Measurements from ENCODE around the gene ARHGEF40. TPM values are rescaled to one million over a fixed set of nuclear protein-coding genes. Genes with fewer than 3 reads are reported as not detected.

Gene ARHGEF40
- total RNA-seq, 1 experiment from 2014 or later, result 74.2 TPM

DNA sequence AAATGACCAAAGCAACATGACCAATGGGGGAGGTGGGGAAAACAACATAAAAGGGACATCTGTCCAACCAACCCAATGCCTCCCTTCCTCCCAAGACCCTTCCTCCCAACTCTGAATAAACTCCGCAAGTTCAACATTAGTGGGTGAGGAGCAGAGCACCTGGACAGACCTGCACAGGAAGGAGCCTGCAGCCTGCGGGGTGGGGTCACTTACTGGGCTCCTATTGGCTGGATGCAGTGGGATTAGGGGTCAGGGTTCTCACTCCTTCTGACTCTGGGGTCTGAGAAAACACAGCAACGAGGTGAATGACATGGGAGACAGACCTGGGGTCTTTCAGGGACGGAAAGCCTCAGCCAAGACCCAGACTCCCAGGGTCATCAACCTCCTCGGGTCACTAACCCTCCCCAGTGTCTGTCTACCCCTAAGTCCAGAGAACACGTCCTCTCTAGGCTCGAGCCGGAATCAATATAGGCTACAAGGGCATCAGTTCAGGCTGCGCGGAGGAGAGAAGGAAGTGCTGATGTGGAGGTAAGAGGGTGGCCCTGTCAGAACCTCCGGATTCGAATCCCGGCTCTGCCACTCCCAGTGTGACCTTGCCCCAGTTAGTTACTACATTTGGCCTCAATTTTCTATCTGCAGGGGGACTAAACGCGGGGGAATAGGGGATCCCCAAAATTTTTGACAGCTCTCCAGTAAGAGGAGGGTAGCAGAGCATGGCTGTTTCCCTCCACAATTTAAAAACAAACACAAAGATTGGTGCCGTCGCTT lies 46.1 kb upstream of the ARHGEF40 start (continued):
- TF ChIP-seq, protein P1, sequence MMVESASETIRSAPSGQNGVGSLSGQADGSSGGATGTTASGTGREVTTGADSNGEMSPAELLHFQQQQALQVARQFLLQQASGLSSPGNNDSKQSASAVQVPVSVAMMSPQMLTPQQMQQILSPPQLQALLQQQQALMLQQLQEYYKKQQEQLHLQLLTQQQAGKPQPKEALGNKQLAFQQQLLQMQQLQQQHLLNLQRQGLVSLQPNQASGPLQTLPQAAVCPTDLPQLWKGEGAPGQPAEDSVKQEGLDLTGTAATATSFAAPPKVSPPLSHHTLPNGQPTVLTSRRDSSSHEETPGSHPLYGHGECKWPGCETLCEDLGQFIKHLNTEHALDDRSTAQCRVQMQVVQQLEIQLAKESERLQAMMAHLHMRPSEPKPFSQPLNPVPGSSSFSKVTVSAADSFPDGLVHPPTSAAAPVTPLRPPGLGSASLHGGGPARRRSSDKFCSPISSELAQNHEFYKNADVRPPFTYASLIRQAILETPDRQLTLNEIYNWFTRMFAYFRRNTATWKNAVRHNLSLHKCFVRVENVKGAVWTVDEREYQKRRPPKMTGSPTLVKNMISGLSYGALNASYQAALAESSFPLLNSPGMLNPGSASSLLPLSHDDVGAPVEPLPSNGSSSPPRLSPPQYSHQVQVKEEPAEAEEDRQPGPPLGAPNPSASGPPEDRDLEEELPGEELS (CRISPR knock-in tag; IDR thresholded peaks at IDR 0.05), result no peak
- no peak for TF ChIP-seq ZNF263 (CRISPR knock-in tag; IDR thresholded peaks at IDR 0.05; ENCODE audit: low read depth)
- no peak for TF ChIP-seq KAT7 (CRISPR knock-in tag; IDR thresholded peaks at IDR 0.05; ENCODE audit: borderline replicate concordance)
- TF ChIP-seq, protein P2, sequence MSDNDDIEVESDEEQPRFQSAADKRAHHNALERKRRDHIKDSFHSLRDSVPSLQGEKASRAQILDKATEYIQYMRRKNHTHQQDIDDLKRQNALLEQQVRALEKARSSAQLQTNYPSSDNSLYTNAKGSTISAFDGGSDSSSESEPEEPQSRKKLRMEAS (CRISPR knock-in tag; IDR thresholded peaks at IDR 0.05), result no peak

GRCh38 chr14:21024585-21025370 lies 45.3 kb upstream of the ARHGEF40 start, which contains the start of gene NDRG2:
NDRG2 (minus strand) TSS chr14:21025061; CDS start chr14:21023315, 1,746 bp downstream.
- POLR2A ChIA-PET, result interaction anchor here (0.6 to 2.3 kb wide), 5 partner anchors 8 to 74 kb away, joined by 3 to 7 read pairs (median 4); partner anchors contain the start of gene ZNF219
- peak within 1 kb of the TSS; percentile 93 for H3K4me3 Mint-ChIP-seq

More at GRCh38 chr14:21024585-21025370, 45.3 kb upstream of the ARHGEF40 start, which contains the start of gene NDRG2:
- peaks cover 39% of the 10 kb centered on the region for H3K4me1 Mint-ChIP-seq
- peaks cover 35% of the 10 kb centered on the region for H3K27me3 Mint-ChIP-seq (ENCODE audit: low read depth)
- H3K9me3 Mint-ChIP-seq, result no peaks in the 10 kb centered on the region
- CTCF ChIA-PET, result interaction anchor here (0.6 to 3.0 kb wide), 9 partner anchors 10 to 80 kb away, joined by 3 to 57 read pairs (median 4); no protein-coding TSS in a partner anchor
- peak within 1 kb of the TSS; percentile 99 for H3K27ac Mint-ChIP-seq
- peak; percentile 74 for ATAC-seq
- peak; percentile 92 for DNase-seq (ENCODE audit: low spot score)
- TF ChIP-seq, protein P3, sequence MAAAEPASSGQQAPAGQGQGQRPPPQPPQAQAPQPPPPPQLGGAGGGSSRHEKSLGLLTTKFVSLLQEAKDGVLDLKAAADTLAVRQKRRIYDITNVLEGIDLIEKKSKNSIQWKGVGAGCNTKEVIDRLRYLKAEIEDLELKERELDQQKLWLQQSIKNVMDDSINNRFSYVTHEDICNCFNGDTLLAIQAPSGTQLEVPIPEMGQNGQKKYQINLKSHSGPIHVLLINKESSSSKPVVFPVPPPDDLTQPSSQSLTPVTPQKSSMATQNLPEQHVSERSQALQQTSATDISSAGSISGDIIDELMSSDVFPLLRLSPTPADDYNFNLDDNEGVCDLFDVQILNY (CRISPR knock-in tag; IDR thresholded peaks at IDR 0.05), result no peak
- 0 out of 2 replicates have a peak, but pooled peaks have one; percentile 49 for TF ChIP-seq ZNF281 (CRISPR knock-in tag; IDR thresholded peaks at IDR 0.05)
- TF ChIP-seq, protein P4, sequence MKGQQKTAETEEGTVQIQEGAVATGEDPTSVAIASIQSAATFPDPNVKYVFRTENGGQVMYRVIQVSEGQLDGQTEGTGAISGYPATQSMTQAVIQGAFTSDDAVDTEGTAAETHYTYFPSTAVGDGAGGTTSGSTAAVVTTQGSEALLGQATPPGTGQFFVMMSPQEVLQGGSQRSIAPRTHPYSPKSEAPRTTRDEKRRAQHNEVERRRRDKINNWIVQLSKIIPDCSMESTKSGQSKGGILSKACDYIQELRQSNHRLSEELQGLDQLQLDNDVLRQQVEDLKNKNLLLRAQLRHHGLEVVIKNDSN (CRISPR knock-in tag; IDR thresholded peaks at IDR 0.05), result 0 out of 2 replicates have a peak, but pooled peaks have one; percentile 2
- H3K36me3 Mint-ChIP-seq, result peaks cover 3% of the 10 kb centered on the region; the same call in 1 of the 2 replicates

Data from WTC11 (cell line).